Cardiac fibroblast (primary cell): ENCODE results near the gene ARMH3.
"Not testable (repeated sequence)": the region's sequence is repeated elsewhere in the genome, so short reads cannot be mapped to it uniquely, and the experiment has no call there.

ENCODE experiments used
- DNase-seq, 2 donors: peaks; one replicate each; pipeline versions ENCODE4 v3.0.0 to v3.0.0-alpha.2; 2010; ENCODE audit warnings: low read depth in 2 of 2
- H3K4me3 ChIP-seq, 2 donors: replicated peaks in 1 of 2; 1 replicate in 1 of 2; 2 replicates in 1 of 2; pipeline ENCODE4 v1.5.1; 2011; ENCODE audit warnings: low read depth in 2 of 2, low read length in 2 of 2, mild to moderate bottlenecking in 2 of 2, moderate library complexity in 1 of 2
- CTCF ChIP-seq: IDR thresholded peaks from one replicate; pipeline ENCODE4 v1.5.1; 2011; ENCODE audit warnings: low read depth, mild to moderate bottlenecking, low read length, inconsistent platforms

Gene ARMH3

GRCh38 chr10:102046095-102046494, 9.9 kb downstream of the ARMH3 start:
- H3K4me3 ChIP-seq, result no peak overlapping the region
- TF ChIP-seq CTCF, result no peak
- no peak for DNase-seq

- H3K4me3 ChIP-seq, result no peak overlapping the region
- no peak for TF ChIP-seq CTCF
- DNase-seq, result no peak
These were observed 10.7 kb downstream of the ARMH3 start for GRCh38 chr10:102045292-102045691.

- peak in 1 of 2 donors; percentile 10 for DNase-seq
- H3K4me3 ChIP-seq, result no peak overlapping the region
- no peak for TF ChIP-seq CTCF
These were observed 15.5 kb downstream of the ARMH3 start for GRCh38 chr10:102040305-102041050.

GRCh38 chr10:102038410-102038809, 17.6 kb downstream of the ARMH3 start:
- H3K4me3 ChIP-seq, result no peak overlapping the region
- no peak for DNase-seq
- TF ChIP-seq CTCF, result no peak

GRCh38 chr10:102035807-102036206, 20.2 kb downstream of the ARMH3 start:
- DNase-seq, H3K4me3 ChIP-seq: not testable (repeated sequence)

GRCh38 chr10:102033787-102034186, 22.2 kb downstream of the ARMH3 start:
- no peak for DNase-seq
- no peak overlapping the region for H3K4me3 ChIP-seq
- TF ChIP-seq CTCF, result no peak

- DNase-seq, result no peak
- H3K4me3 ChIP-seq, result no peak overlapping the region
- TF ChIP-seq CTCF, result no peak
These were observed 28.7 kb downstream of the ARMH3 start for GRCh38 chr10:102027261-102027660.
